Right atrium auricular region (tissue), 2 donors: ENCODE data around the gene ZNF343. TPM values are rescaled to one million over a fixed set of nuclear protein-coding genes. Genes with fewer than 3 reads are reported as not detected.

Source experiments
- DNase-seq: peaks from one replicate; pipeline ENCODE4 v3.0.0-alpha.2; 2019; ENCODE audit warnings: low spot score
- H3K27ac ChIP-seq, 2 donors: fragments of 200-600 bp; sonication (generic); 1 replicate in 1 of 2; 2 replicates in 1 of 2; pipeline ENCODE4 v1.5.1; 2016 to 2019
- H3K27me3 ChIP-seq, 2 donors: fragments of 200-600 bp; sonication (generic); one replicate each; pipeline versions ENCODE4 v1.5.1 to v1.6.0; 2017 to 2019
- H3K36me3 ChIP-seq: fragments of 200-600 bp; sonication (generic); one replicate; pipeline ENCODE4 v1.5.1; 2016
- H3K4me1 ChIP-seq, 2 donors: fragments of 200-600 bp; sonication (generic); one replicate each; pipeline versions ENCODE4 v1.5.1 to v1.6.0; 2017 to 2019
- H3K4me3 ChIP-seq, 2 donors: fragments of 200-600 bp; sonication (generic); 1 replicate in 1 of 2; 2 replicates in 1 of 2; pipeline ENCODE4 v1.5.1; 2017 to 2019; ENCODE audit warnings: mild to moderate bottlenecking in 1 of 2, moderate library complexity in 1 of 2
- H3K9me3 ChIP-seq, 2 donors: fragments of 200-600 bp; sonication (generic); one replicate each; pipeline ENCODE4 v1.5.1; 2019
- CTCF ChIP-seq, 2 donors: fragments of 200-600 bp; sonication (generic); IDR thresholded peaks; one replicate each; pipeline ENCODE4 v1.5.1; 2019; ENCODE audit warnings: antibody characterized with exemption in 2 of 2
- total RNA-seq, 2 donors: library from RNA; depleted of rRNA; stranded (reverse); fragments of >200 nt; gene quantifications; one replicate each; pipeline ENCODE4 v1.1.0, GENCODE V29; 2016

ZNF343 gene
- total RNA-seq, 2 donors from 2014 or later = 5.1 TPM

GRCh38 chr20:2483504-2483903 lies 25.2 kb downstream of the ZNF343 start:
- Histone ChIP-seq H3K27ac (no peak overlapping the region), H3K27me3 (no peaks in the 10 kb centered on the region), H3K4me1 (peaks cover 0 to 6% of the 10 kb centered on the region in 2 donors), H3K4me3 (no peak overlapping the region), H3K9me3 (no peaks in the 10 kb centered on the region), H3K36me3 (peaks cover 34% of the 10 kb centered on the region)
- no peak for DNase-seq
- no peak for TF ChIP-seq CTCF (IDR thresholded peaks at IDR 0.05)

- H3K9me3 ChIP-seq = no peaks in the 10 kb centered on the region
- no peaks in the 10 kb centered on the region for H3K27me3 ChIP-seq
- no peak for TF ChIP-seq CTCF (IDR thresholded peaks at IDR 0.05)
- peaks cover 0 to 3% of the 10 kb centered on the region in 2 donors for H3K4me1 ChIP-seq
- no peak overlapping the region for H3K4me3 ChIP-seq
- H3K36me3 ChIP-seq = peaks cover 27% of the 10 kb centered on the region
- DNase-seq = no peak
- no peak overlapping the region for H3K27ac ChIP-seq
Measured at GRCh38 chr20:2480381-2480780, 28.3 kb downstream of the ZNF343 start.

GRCh38 chr20:2476742-2477615 lies 31.7 kb downstream of the ZNF343 start:
- no peak overlapping the region for H3K4me3 ChIP-seq
- no peak overlapping the region for H3K27ac ChIP-seq
- H3K27me3 ChIP-seq = no peaks in the 10 kb centered on the region
- no peak for DNase-seq
- H3K4me1 ChIP-seq = no peaks in the 10 kb centered on the region
- peaks cover 4% of the 10 kb centered on the region for H3K36me3 ChIP-seq
- no peaks in the 10 kb centered on the region for H3K9me3 ChIP-seq
- no peak for TF ChIP-seq CTCF (IDR thresholded peaks at IDR 0.05)

- Histone ChIP-seq H3K27ac (no peak overlapping the region), H3K36me3 (peaks cover 4% of the 10 kb centered on the region), H3K9me3 (no peaks in the 10 kb centered on the region), H3K4me1 (no peaks in the 10 kb centered on the region), H3K4me3 (no peak overlapping the region), H3K27me3 (no peaks in the 10 kb centered on the region)
- DNase-seq = no peak
- TF ChIP-seq CTCF (IDR thresholded peaks at IDR 0.05) = no peak
Measured at GRCh38 chr20:2475850-2476741, 32.6 kb downstream of the ZNF343 start.

GRCh38 chr20:2473516-2473915 lies 35.2 kb downstream of the ZNF343 start:
- Histone ChIP-seq H3K4me1 (peaks cover 0 to 14% of the 10 kb centered on the region in 2 donors), H3K27me3 (no peaks in the 10 kb centered on the region)
- DNase-seq = no peak

More at GRCh38 chr20:2473516-2473915, 35.2 kb downstream of the ZNF343 start:
- Histone ChIP-seq H3K27ac (no peak overlapping the region), H3K36me3 (no peaks in the 10 kb centered on the region), H3K4me3 (no peak overlapping the region), H3K9me3 (no peaks in the 10 kb centered on the region)
- no peak for TF ChIP-seq CTCF (IDR thresholded peaks at IDR 0.05)
